Ramos (cell line): ENCODE measurements around the gene FRZB.
"Not testable (repeated sequence)": the region's sequence is repeated elsewhere in the genome, so short reads cannot be mapped to it uniquely, and the experiment has no call there.

Experiments
- in situ Hi-C: fragments of 300-500 bp; cut with MboI; formaldehyde crosslinking; loops from one replicate; pipeline ENCODE4 v1.14.3; 2022; ENCODE audit warnings: low sequenced_read_pairs; ENCODE audit not compliant: unreplicated experiment

FRZB gene, protein sequence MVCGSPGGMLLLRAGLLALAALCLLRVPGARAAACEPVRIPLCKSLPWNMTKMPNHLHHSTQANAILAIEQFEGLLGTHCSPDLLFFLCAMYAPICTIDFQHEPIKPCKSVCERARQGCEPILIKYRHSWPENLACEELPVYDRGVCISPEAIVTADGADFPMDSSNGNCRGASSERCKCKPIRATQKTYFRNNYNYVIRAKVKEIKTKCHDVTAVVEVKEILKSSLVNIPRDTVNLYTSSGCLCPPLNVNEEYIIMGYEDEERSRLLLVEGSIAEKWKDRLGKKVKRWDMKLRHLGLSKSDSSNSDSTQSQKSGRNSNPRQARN

DNA sequence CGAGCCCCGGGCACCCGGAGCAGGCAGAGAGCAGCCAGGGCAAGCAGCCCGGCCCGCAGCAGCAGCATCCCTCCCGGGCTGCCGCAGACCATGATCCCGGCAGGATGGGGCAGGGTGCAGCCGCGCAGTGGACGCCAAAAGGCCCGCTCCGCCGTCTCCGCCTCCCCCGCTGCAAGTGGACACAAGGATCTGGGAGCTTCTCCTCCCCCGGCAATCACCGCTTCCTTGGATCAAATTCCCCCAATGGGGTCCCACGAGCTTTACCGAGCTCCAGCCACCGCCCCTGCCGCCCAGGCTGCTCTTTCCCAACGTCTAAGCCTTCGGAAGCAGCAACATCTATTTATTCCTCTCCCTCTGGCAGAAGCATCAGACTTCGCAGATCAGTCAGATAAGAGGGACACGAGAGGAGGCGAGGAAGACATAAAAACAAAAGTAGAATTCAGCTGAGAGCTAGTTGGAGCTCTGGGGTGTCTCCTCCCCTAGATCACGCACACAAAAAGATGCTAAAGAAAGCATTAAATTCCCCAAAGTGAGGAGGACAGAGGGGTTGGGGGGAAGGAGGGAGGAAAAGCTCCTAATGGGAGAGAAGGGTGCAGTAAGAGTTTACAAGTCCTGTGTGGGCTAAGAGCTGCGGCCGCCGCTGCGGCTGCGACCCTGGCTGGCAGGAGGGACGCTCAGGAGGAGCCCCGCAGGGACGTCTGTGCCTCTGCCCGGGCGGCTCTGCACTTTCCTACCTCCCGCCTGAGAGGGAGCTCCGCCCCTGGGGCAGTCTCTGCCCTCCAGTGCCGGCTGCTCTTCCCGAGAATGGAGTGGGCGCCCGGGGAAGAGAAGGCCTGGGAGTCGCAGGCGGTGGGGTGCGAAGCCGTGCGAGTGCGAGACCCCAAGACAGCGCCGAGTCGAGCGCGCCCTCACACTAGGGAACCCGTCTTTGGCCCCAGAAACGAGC lies at the start of gene FRZB:
Gene FRZB (minus strand): TSS at position 177 of the 946 bp plus-strand sequence. CDS start 85 bp downstream, at position 92.
- in situ Hi-C loops: no loop called here

DNA sequence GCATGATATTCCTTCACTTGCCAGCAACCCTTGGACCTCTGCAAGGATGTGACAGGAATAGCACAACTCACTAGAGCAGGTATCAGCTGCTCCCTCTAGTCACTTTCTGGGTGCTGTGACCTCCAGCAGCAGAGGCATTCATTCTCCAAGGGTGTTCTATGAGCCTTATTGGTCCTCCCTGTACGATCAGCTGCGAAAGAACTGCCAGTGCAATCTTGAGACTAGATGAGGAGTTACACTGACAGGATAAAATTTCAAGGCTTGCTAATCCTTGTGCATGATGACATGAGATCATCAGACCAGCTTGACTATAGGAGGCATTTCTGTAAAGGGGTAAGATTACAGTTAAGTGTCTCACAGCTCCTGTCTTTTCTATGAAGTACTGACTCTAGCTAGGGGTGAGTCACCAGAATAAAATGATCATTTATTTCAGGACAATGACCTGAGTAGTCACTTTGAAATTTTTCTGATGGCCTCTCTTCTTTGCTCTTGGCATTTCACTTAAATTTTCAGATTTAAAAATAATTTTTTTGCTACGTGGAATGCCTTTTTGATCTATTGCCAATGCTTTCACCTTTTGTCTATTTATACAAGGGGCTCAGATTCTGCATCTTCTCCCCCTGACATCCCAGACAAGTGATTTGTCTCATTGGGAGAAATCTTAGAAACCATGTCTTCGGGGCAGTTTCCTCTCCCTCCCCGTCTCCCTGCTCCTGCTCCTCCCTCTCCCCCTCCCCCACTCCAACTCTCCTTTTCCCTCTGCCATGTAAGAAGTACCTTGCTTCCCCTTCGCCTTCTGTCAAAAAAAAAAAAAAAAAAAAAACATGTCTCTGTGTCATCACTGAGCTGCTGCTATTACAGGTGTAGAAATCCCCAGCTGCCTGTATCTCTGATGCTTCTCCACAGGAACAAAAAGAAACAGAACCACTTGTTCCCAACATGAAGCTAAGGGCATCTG lies 49.2 kb upstream of the FRZB start:
- in situ Hi-C loops: no loop called here

DNA sequence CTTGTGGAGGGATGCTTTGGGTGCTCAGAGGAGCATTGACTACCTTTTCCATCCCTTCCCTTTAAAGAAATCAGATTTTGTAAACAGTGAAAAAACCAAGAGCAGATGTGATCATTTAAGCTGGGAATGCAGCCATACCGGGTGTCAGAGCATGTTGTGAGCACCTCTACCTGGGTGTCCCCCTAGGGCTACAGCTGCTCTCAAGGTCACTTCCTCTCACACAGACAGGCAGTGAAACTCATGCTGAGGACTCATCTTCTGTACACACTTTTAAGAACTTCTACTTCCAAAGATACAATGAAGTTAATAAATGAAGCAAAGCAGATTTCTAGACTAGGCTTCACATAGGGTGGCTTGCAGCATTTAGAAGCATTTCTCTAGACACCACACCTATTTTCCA lies 48.4 kb upstream of the FRZB start:
- in situ Hi-C loops: no loop called here

DNA sequence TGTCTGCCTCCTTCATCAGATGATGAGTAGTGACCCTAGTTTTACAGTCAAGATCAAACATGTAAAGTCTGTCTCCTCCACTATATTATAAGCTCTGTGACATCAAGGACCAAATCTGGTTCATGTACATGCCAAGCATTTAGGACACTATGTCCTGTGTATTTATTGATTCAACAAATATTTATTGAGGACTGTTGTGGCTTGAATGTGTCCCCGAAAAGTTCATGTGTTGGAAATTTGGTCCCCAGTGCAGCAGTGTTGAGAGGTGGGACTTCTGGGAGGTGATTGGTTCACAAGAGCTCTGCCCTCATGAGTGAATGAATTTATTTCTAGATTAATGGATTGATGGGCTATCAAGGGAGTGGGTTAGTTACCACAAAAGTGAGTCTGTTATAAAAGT lies 46.6 kb upstream of the FRZB start:
- in situ Hi-C loops: no loop called here

DNA sequence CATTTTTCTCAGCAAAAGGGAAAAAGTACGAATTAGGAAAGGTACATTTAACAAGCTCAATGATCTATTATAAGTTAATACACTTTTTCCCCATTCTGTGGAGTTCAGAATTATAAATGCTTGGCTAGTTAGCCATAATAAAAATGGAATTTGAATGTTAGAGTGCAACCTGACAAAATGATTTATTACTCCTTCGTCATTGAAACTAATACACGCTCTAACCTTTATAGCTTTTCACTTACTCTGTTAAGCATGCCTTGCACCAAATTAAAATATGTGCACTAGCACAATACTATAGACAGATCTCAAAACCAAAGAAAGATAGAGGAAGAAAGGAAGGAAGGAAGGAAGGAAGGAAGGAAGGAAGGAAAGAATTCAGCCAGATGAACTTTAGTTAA lies 46.1 kb upstream of the FRZB start:
- in situ Hi-C loops: no loop called here

DNA sequence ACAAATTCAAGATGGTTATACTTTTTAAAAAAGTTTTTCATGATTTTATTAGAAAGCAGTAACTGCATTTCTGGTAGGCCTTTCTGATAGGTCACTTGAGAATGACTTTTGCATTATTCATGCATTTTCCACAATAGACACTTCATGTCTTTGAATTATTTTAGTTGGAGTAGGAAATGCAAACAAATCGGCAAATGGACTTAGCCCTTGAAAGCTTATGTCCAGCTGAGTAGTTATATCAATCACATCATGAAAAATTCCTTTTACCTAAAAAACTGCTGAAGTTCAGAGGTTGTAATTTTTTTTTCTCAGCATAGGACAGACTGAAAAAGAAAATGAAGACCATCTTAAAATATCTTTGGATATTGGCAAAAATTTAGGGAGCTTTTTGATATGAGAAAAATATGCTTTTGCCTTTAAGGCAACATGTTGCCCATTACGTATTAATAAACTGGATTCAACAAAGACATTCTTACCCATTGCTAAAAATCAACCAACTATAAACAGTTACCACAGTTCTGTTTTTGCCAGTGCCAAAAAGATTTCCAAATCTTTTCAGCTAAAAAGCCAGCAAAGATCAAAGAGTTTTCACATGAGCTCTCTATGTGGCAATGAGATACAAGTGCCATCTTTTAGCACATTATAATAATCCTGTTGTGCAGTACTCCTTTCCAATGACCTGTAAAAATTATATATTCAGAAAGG lies 45.5 kb upstream of the FRZB start:
- in situ Hi-C loops: no loop called here

DNA sequence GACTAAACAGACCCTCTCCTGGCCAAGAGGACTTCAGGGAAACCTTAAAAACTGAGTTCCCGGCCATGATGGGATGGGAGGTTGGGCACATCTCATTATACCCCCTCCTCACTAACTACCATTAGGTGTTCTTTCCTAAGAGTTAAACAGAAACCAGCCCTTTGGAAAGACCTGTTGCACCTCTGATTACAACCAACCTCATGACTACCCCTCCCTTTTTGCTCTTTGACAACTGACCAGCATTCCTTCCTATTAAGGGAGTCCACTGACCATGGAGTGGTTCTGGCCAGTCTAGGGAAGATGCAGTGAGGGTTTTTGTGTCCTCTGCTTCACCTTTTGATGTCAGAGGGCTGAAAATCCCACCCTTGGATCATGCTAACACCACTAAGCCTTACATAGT lies 44.5 kb upstream of the FRZB start:
- in situ Hi-C loops: no loop called here

DNA sequence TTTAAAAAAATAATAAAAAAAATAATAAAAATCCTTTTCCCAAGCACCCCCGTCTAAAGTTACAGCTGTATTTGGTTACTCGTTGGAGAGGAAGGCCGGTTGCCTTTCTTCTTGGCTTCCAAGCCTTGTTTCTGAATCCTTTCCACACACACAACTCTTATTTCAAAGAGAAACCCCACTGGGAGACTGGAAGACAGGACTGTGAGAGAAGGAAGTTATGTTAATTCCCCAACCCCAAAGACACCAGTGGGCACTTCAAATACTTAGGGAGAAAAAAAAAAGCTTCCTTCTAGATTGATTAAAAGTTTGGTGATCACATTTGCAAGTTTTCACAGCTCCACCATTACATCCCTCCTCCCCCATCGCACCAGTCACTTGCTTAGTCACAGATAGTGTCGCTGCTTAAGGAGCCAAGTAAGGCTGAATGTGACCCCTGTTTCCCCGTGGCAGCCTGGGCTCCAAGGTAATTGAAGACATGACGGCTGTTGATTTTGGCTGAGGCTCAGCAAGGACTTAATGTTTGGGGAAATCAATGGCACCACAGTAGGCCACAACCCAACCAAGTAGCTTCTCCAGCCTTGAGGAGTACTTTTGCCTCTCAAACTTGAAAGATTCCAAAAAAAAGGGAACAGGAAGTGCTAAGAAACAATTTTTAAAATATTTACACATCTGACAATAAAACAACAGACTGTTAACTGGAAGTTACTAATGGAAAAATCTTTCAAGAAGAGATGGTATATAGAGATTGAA lies 40.8 kb upstream of the FRZB start:
- in situ Hi-C loops: no loop called here

DNA sequence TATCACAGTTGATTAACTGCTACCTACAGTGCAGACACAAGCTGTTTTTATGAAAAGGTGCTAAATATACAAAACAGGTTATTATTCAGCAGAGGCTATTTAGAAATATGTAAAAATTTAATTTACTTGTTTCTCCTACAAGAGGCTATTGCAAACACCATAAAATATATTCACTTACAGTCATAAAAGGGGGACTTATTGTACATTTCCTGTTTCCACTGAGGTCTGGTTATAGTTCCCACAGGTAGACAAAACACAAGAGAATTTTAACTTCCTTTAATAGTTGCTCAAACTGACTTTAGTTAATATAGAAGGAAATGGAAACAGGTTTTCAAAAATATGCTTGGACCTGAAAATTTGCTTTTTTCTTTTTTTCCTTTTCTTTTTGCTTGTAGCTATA lies 40.0 kb upstream of the FRZB start:
- in situ Hi-C loops: no loop called here

DNA sequence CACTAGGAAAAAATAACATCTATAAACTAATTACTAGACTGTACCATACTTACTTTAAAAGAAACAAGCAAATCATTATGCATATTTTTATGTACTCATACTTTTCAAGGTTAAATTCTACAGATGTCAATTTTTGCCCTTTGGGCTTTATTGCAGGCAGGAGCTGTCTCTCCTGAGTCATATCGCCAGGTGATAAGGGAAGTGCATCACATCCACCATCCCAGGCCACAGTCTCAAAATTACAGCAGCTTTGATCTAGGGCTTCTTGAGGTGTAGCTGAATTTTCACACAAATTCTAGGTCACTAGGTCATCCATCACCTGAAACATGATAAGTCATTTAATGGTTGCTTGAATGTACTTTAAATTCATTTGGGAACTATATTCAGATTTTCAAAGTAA lies 38.4 kb upstream of the FRZB start:
- in situ Hi-C loops: no loop called here

DNA sequence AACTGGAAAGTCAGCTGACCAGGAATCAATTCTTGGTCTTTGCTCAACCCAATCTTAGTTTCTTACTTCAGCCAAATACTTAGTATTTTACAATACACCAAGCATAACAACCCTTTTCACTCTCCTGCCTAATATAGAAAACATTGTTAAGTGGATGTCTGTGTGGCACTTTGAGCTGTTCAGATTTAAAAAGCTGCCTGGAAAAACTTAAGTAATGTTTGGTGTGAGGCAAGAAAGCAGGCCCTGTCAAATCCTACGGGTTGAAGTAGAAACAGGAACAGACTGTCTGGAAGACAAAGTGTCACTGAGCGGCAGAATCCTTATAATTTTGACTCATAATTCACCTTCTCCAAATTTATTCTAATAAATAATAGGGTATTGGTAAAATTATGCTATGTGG lies 37.1 kb upstream of the FRZB start:
- in situ Hi-C loops: no loop called here

DNA sequence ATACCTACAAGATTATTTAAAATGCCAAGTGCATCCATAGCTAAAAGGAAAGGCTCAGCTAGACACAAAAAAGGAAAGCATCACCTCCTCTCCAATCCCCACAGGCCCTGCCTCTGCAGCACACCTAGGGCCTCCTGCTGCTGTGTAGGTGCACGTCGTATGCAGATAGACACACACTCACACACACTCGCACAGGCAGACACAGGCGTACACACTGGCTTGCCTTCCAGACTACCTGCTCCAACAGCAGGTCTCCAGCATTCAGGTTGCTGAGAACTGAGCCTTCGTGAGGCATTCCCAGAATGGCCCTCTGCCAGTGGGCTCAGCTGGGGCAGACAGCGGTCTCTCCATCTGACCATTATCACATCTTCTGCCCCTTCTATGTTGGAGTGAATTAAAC lies 35.3 kb upstream of the FRZB start:
- in situ Hi-C loops: no loop called here

DNA sequence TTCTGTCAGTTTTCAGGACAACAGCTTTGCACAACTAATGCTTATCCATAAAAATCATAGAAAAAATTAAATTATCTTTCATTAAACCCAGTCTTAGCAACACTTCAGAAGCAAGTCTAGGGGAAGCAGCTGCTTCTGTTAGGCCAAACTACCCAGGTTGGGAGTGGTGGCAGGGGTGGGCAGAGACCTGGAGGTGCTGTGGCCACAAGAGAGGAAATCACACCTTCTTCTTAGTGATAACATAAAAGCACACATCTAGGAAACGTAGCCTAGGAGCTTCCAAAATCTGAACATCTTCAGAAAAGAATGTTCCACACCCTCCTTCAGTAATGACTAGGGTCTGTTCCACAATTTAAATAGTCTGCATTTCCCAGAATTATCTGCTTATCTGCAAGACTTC lies 32.3 kb upstream of the FRZB start:
- in situ Hi-C loops: no loop called here

DNA sequence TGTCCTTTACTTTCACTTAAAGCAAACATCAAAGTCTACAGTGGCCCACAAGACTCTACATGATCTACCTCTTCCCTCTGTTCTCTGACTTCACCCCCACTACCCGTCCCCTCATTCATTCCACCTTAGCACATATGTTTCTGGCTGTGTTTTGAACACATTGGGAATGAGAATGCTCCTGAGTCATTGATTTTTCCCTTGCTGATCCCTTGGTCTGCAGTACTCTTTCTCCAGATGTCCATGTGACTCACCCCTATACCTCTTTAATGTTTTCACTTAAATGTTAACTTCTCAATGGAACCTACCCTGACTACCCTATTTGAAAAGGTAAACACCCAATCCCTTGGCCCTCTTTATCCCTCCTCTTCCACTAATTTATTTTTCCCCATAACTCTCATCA lies 30.7 kb upstream of the FRZB start:
- in situ Hi-C loops: no loop called here

DNA sequence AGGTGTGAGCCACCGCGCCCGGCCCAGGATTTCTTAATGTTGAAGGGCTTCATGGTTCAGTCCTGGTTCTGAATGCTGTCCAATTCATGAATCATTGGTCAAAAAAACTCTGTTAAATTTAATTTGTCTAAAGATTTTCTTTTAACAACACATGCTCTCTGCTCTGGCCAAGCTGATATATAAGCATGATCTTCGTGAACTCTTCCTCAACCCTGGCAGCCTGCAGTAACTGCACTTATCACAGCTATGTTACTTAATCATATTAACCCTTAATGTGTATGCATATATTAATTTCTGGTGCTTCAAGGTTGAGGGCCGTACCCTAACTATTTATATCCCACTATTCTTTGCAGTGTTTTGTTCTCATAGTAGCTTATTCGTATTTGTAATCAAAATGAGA lies 29.4 kb upstream of the FRZB start:
- in situ Hi-C loops: no loop called here

DNA sequence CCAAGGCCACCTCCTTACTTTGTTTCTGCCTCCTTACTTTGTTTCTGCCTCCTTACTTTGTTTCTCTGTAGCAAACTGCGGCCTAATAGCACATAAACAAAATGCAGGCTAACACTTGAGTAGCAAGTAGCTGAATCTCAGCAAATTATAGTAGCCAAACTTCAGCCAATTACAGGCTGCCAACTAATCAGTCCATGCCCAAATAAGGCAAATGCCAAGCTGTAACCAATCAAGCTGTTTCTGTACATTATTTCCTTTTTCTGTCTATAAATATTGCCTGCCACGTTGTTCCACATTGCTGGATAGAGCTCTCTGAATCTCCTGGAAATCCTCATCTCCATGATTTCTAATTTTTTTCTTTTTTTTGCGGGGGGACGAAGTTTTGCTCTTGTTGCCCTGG lies 28.7 kb upstream of the FRZB start:
- in situ Hi-C loops: no loop called here

DNA sequence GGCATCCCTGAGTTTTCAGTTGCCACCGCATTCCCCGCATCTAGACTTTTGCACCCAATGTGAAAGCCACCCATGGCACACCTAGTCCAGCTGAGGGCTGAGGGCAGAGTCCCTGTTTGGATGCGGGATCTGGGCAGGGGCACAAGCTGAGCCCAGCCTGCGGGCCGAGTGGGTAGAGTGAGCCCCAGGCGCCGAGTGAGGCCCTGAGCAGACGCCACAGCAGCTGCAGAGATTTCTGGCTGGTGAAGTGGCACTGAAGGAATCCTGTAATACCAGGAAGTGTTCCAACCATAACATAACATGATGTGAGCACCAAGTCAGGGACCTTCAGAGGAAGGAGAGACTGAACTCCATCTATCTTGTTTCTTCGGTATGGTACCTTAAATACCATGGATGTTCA lies 27.7 kb upstream of the FRZB start:
- in situ Hi-C loops: no loop called here

DNA sequence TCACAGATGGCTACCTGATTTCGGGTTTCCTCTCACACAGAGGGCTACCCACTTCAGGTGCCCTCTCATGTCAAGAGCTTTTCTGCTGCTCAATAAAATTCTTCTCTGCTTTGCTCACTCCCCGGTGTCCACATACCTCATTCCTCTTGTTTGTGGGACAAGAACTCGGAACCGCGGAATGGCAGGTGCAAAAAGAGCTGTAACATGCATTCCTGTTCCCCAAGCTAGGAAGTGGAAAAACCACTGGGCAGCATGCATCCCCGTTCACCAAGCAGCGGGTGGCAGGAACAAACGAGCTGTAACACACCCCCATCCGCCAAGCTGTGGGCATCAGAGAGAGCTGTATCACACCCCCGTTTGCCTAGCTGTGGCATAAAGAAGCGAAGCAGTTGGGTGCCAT lies 27.2 kb upstream of the FRZB start:
- in situ Hi-C loops: no loop called here

DNA sequence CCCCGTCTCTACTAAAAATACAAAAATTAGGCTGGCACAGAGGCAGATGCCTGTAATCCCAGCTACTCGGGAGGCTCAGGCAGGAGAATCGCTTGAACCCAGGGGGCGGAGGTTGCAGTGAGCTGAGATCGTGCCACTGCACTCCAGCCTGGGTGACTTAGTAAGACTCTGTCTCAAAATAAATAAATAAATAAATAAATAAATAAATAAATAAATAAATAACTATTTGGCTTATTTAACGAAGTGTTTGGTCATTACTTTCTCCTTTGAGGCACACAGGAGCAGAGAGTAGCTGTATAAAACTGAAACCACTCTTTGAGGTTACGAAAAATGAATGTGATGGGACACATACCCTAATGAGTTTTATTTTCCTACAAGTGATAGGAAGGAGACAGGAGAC lies 26.6 kb upstream of the FRZB start:
- in situ Hi-C loops: not testable (repeated sequence)
